Esophagus (tissue), 2 donors: ENCODE results near the gene RPSA. TPM values are rescaled to one million over a fixed set of nuclear protein-coding genes. Genes with fewer than 3 reads are reported as not detected.
"Not testable (repeated sequence)": the region's sequence is repeated elsewhere in the genome, so short reads cannot be mapped to it uniquely, and the experiment has no call there.

Source experiments
- H3K27ac ChIP-seq, 2 donors: one replicate each; pipeline ENCODE4 v1.5.1; 2013; ENCODE audit warnings: low read depth in 2 of 2, mild to moderate bottlenecking in 2 of 2, inconsistent platforms in 1 of 2, low read length in 1 of 2, moderate library complexity in 1 of 2
- H3K27me3 ChIP-seq, 2 donors: one replicate each; pipeline ENCODE4 v1.6.1; 2013; ENCODE audit warnings: low read length in 2 of 2, control low read depth in 1 of 2, mild to moderate bottlenecking in 1 of 2; ENCODE audit not compliant: insufficient read depth in 2 of 2, control insufficient read depth in 1 of 2
- H3K36me3 ChIP-seq, 2 donors: one replicate each; pipeline ENCODE4 v1.6.1; 2013; ENCODE audit warnings: low read length in 1 of 2; ENCODE audit not compliant: control insufficient read depth in 2 of 2, insufficient read depth in 2 of 2
- H3K4me1 ChIP-seq, 2 donors: one replicate each; pipeline ENCODE4 v1.6.1; 2013; ENCODE audit warnings: low read length in 1 of 2; ENCODE audit not compliant: control insufficient read depth in 2 of 2, insufficient read depth in 2 of 2
- H3K4me3 ChIP-seq, 2 donors: one replicate each; pipeline ENCODE4 v1.5.1; 2013; ENCODE audit warnings: low read length in 2 of 2, mild to moderate bottlenecking in 2 of 2, low read depth in 1 of 2, moderate library complexity in 1 of 2
- H3K9me3 ChIP-seq, 2 donors: one replicate each; pipeline ENCODE4 v1.6.1; 2013; ENCODE audit warnings: mild to moderate bottlenecking in 2 of 2, low read depth in 1 of 2, low read length in 1 of 2, moderate library complexity in 1 of 2; ENCODE audit not compliant: control insufficient read depth in 2 of 2, insufficient read depth in 1 of 2
- WGBS, 2 donors: extraction: QIAGEN DNeasy Blood & Tissue Kit; methylation state at CpG; one replicate each; pipeline ENCODE4 v1.1.7; 2013; 5-methylcytosine and 5-hydroxymethylcytosine counted together
- polyA plus RNA-seq, 2 donors: library from polyadenylated mRNA; stranded (reverse); fragments of 200-250 nt; gene quantifications; one replicate each; pipeline ENCODE4 v1.2.3, GENCODE V29; 2013
- donor health status: healthy with polysubstance abuse.
- donor health status: Bipolar disorder and iron deficiency.

RPSA gene
- polyA plus RNA-seq, result 1,000 to 10,000 TPM in 1 of 2 donors, 100 to 1,000 TPM in 1; 872 to 1,509 TPM

DNA sequence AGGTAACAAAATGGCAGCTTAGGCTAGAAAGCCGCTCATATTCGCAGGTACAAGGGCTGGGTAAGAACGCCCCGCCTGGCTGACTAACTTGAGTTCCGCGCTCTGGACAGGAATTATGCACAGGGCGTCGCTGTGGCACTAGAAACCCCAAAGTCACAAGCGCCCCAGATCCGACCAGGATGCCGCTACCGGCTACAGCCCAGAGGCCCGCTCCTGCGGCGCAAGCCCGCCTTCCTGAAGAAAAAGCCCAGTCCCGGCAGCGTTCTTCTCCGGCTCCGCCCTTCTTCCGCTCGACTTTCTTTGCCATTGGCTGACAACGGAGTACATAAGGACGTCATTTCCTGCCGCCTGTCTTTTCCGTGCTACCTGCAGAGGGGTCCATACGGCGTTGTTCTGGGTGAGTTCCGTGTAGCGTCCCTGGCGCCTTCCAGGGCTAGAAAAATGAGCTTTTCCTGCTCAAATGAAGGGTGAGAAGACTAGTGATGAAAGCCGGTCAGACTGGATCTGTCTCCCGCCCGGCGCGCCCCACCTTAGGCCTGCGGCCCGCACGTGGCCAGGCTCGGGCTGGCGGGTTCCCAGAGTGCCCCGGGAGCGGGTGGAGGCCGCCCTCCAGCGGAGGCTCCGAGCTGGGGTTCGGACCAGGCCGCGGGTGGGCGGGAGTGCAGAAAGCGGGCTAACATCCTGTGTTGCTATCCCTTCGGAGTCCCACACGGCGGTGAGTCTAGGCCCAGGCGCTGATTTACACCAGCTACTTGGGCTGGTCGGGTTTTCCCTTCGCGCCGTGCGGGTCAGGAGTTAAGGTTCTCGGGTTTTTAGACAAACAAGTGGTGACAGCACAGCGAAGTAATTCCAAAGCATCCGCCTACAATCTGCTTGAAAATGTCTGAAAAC is at the start of gene RPSA:
Gene RPSA (plus strand): TSS at position 353 of the 891 bp plus-strand sequence. CDS start 934 bp downstream, outside the sequence.
- Histone ChIP-seq H3K4me3 (peak within 1 kb of the TSS; percentile 78 to 97), H3K27ac (peak within 1 kb of the TSS; percentile 95 to 97), H3K36me3 (peaks cover 6 to 12% of the 10 kb centered on the region in 2 donors), H3K9me3 (no peaks in the 10 kb centered on the region), H3K27me3 (no peaks in the 10 kb centered on the region), H3K4me1 (no peaks in the 10 kb centered on the region)
- 0% methylated on average over 63 of the region's 63 CpGs for WGBS, 2 donors

- 81 to 83% methylated on average over 3 of the region's 3 CpGs for WGBS, 2 donors
- no peak overlapping the region for H3K27ac ChIP-seq
- H3K4me1 ChIP-seq, result no peaks in the 10 kb centered on the region
- H3K36me3 ChIP-seq, result no peaks in the 10 kb centered on the region
- H3K9me3 ChIP-seq, result no peaks in the 10 kb centered on the region
- H3K4me3 ChIP-seq, result no peak overlapping the region
- no peaks in the 10 kb centered on the region for H3K27me3 ChIP-seq
Measured at GRCh38 chr3:39358333-39358732, 48.2 kb upstream of the RPSA start.

DNA sequence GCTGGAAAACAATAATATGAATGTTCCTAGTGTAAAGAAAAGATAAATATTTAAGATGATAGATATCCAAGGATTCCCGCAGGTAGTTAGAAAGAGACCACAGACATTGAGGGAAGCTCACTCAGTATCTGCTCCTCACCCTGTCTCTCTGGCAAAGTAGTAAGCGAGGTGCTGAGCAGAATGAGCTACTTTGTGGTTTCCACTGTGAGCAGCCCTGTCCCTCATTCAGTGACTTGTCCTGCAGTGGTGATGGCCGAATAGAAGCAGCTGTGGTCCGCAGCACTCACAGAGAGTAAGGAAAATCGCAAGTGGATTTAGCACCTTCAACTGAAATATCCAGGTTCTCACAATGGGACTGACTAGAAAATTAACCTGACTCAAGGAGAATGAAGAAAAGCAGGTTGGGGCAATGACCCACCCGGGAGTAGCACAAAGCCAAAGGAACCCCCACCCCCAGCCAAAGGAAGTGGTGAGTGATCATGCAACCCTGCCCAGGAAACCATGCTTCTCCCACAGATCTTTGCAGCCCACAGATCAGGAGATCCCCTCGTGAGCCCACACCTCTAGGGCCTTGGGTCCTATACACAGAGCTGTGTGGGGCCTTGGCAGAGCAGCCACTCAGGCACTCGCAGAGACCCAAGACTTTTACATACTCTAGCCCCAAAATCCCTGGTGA is 45.1 kb upstream of the RPSA start:
- Histone ChIP-seq H3K27me3 (no peaks in the 10 kb centered on the region), H3K36me3 (no peaks in the 10 kb centered on the region)

DNA sequence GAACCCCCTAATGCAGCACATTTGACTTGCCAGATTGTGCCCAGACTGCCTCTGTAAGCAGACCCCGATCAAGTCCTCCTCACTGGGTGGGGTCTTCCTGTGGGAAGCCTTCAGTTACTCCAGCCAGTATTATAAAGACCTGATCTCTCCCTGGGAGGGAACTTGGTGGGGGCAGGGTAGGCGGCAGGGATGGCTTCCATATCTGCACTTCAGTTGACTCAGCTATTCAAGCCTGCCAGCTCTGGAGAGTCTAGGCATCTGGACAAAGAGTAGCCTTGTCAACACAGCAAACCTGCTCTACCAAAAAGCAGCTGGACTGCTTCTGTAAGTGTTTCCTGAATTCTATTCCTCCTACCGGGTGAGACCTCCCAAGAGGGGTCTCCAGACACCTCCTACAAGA is 44.3 kb upstream of the RPSA start:
- no peaks in the 10 kb centered on the region for H3K4me1 ChIP-seq
- no peaks in the 10 kb centered on the region for H3K27me3 ChIP-seq
- WGBS, 2 donors, result 49 to 56% methylated on average over 3 of the region's 3 CpGs
- H3K27ac ChIP-seq, result no peak overlapping the region
- no peak overlapping the region for H3K4me3 ChIP-seq
- H3K36me3 ChIP-seq, result no peaks in the 10 kb centered on the region
- no peaks in the 10 kb centered on the region for H3K9me3 ChIP-seq

More for the DNA sequence above, 45.1 kb upstream of the RPSA start:
- Histone ChIP-seq H3K4me1 (no peaks in the 10 kb centered on the region), H3K9me3 (no peaks in the 10 kb centered on the region), H3K4me3 (no peak overlapping the region), H3K27ac (no peak overlapping the region)
- WGBS, 2 donors, result 71% methylated on average over 8 of the region's 8 CpGs

GRCh38 chr3:39362812-39363211 is 43.7 kb upstream of the RPSA start:
- no peak overlapping the region for H3K27ac ChIP-seq
- WGBS, 2 donors, result 76 to 78% methylated on average over 2 of the region's 2 CpGs
- no peaks in the 10 kb centered on the region for H3K9me3 ChIP-seq
- no peak overlapping the region for H3K4me3 ChIP-seq
- H3K36me3 ChIP-seq, result no peaks in the 10 kb centered on the region
- H3K27me3 ChIP-seq, result no peaks in the 10 kb centered on the region
- no peaks in the 10 kb centered on the region for H3K4me1 ChIP-seq

GRCh38 chr3:39370450-39370849 is 36.1 kb upstream of the RPSA start:
- not testable (repeated sequence) for H3K9me3 ChIP-seq, H3K36me3 ChIP-seq, H3K4me1 ChIP-seq, H3K27ac ChIP-seq, H3K4me3 ChIP-seq, H3K27me3 ChIP-seq
- 86 to 88% methylated on average over 4 of the region's 4 CpGs for WGBS, 2 donors

DNA sequence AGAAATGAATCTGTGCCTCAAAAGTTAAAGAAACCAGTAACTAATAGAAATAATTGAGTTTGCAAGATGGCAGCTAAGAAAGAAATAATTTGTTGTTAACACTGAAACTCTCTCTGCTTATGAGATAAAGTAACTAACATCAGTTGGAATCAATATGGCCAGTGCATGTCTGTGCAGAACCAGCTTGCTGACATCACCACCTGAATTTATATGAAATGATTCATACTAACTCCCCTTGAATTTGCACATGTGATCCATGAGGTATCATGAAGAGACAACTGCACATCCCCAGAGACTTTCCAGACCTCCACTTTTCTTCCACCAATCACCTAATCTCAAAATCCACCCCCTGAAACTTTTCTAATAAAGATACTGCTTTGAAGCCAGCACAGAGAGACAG is 33.7 kb upstream of the RPSA start:
- Histone ChIP-seq H3K36me3 (no peaks in the 10 kb centered on the region), H3K27me3 (no peaks in the 10 kb centered on the region), H3K4me1 (no peaks in the 10 kb centered on the region), H3K27ac (no peak overlapping the region), H3K9me3 (no peaks in the 10 kb centered on the region), H3K4me3 (no peak overlapping the region)

DNA sequence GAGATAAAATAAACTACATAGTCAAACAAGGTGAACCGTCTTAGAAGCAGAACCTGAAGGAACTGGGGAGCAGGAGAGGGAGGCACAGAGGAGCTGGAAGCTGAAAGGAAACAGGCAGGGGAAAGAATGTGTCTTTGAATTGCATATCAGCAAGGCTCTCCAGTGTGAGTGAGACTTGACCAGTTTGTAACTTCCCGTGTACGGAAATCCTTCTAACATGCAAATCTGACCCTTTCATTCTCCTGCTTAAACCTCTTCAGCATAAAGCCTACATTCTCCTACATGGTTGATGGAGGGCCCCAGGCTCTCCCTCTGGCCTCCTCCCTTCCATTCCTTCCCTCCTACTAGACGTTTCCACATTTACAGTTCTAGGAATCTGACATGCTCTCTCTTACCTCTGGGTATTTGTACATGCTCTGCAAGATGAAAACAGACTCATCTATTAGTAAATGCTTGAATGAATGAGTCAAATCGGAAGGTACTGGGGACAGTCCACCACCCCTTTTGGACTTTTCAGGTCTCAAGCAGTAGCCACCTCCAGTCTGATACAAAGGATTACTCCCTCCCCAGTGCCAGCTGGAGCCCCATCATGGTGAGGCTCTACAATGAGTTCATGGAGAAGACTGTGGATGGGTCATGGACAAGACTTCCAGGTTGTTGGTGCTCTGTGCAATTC is 29.4 kb upstream of the RPSA start:
- Histone ChIP-seq H3K9me3 (no peaks in the 10 kb centered on the region), H3K4me1 (no peaks in the 10 kb centered on the region)
- 63 to 72% methylated on average over 5 of the region's 5 CpGs for WGBS, 2 donors

GRCh38 chr3:39378088-39378487 is 28.4 kb upstream of the RPSA start:
- H3K9me3 ChIP-seq, result no peaks in the 10 kb centered on the region
- 24 to 26% methylated on average over 4 of the region's 4 CpGs for WGBS, 2 donors
- H3K4me3 ChIP-seq, result no peak overlapping the region
- no peak overlapping the region for H3K27ac ChIP-seq
- no peaks in the 10 kb centered on the region for H3K4me1 ChIP-seq
- H3K36me3 ChIP-seq, result no peaks in the 10 kb centered on the region
- H3K27me3 ChIP-seq, result no peaks in the 10 kb centered on the region

More for the DNA sequence above, 29.4 kb upstream of the RPSA start:
- Histone ChIP-seq H3K36me3 (no peaks in the 10 kb centered on the region), H3K27me3 (no peaks in the 10 kb centered on the region), H3K4me3 (no peak overlapping the region), H3K27ac (no peak overlapping the region)
